ENCODE data around the gene ZDHHC8.

Gene ZDHHC8

GRCh38 chr22:20180245-20180630, 48.6 kb downstream of the ZDHHC8 start:
- Histone ChIP-seq H3K27me3 (ENCODE audit: insufficient read depth, poor library complexity, severe bottlenecking) (no peaks in the 10 kb centered on the region), H3K4me3 (replicated peaks; ENCODE audit: insufficient read depth, low read length) (no peak overlapping the region), H3K27ac (replicated peaks) (no peak overlapping the region)
- TF ChIP-seq CTCF (IDR thresholded peaks at IDR 0.05; ENCODE audit: insufficient read depth, low read length), result no peak
- TF ChIP-seq, protein P1, sequence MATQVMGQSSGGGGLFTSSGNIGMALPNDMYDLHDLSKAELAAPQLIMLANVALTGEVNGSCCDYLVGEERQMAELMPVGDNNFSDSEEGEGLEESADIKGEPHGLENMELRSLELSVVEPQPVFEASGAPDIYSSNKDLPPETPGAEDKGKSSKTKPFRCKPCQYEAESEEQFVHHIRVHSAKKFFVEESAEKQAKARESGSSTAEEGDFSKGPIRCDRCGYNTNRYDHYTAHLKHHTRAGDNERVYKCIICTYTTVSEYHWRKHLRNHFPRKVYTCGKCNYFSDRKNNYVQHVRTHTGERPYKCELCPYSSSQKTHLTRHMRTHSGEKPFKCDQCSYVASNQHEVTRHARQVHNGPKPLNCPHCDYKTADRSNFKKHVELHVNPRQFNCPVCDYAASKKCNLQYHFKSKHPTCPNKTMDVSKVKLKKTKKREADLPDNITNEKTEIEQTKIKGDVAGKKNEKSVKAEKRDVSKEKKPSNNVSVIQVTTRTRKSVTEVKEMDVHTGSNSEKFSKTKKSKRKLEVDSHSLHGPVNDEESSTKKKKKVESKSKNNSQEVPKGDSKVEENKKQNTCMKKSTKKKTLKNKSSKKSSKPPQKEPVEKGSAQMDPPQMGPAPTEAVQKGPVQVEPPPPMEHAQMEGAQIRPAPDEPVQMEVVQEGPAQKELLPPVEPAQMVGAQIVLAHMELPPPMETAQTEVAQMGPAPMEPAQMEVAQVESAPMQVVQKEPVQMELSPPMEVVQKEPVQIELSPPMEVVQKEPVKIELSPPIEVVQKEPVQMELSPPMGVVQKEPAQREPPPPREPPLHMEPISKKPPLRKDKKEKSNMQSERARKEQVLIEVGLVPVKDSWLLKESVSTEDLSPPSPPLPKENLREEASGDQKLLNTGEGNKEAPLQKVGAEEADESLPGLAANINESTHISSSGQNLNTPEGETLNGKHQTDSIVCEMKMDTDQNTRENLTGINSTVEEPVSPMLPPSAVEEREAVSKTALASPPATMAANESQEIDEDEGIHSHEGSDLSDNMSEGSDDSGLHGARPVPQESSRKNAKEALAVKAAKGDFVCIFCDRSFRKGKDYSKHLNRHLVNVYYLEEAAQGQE (IDR thresholded peaks at IDR 0.05; ENCODE audit: insufficient replicate concordance, low read depth), result no peak
- TF ChIP-seq GABPA (IDR thresholded peaks at IDR 0.05; ENCODE audit: low read depth), result no peak
- no peak for TF ChIP-seq POLR2AphosphoS5 (IDR thresholded peaks at IDR 0.05; ENCODE audit: low read depth)
- DNase-seq (ENCODE audit: low read depth in 1 of 2, low spot score in 1 of 2), result no peak

- no peak overlapping the region for H3K4me3 ChIP-seq (replicated peaks; ENCODE audit: insufficient read depth, low read length)
- no peaks in the 10 kb centered on the region for H3K27me3 ChIP-seq (ENCODE audit: insufficient read depth, poor library complexity, severe bottlenecking)
- no peak overlapping the region for H3K27ac ChIP-seq (replicated peaks)
- DNase-seq (ENCODE audit: low read depth in 1 of 2, low spot score in 1 of 2), result no peak
- no peak for TF ChIP-seq GABPA (IDR thresholded peaks at IDR 0.05; ENCODE audit: low read depth)
- no peak for TF ChIP-seq SPI1 (IDR thresholded peaks at IDR 0.05; ENCODE audit: borderline replicate concordance, low read depth)
- TF ChIP-seq CTCF (IDR thresholded peaks at IDR 0.05; ENCODE audit: insufficient read depth, low read length), result no peak
- TF ChIP-seq, protein P1 (IDR thresholded peaks at IDR 0.05; ENCODE audit: insufficient replicate concordance, low read depth), result no peak
Measured at GRCh38 chr22:20180640-20181039, 49.0 kb downstream of the ZDHHC8 start.

GRCh38 chr22:20181194-20181883, 49.7 kb downstream of the ZDHHC8 start:
- Histone ChIP-seq H3K27me3 (ENCODE audit: insufficient read depth, poor library complexity, severe bottlenecking) (no peaks in the 10 kb centered on the region), H3K4me3 (replicated peaks; ENCODE audit: insufficient read depth, low read length) (no peak overlapping the region), H3K27ac (replicated peaks) (no peak overlapping the region)
- no peak for DNase-seq (ENCODE audit: low read depth in 1 of 2, low spot score in 1 of 2)
- TF ChIP-seq POLR2AphosphoS5 (IDR thresholded peaks at IDR 0.05; ENCODE audit: low read depth) (no peak), CTCF (IDR thresholded peaks at IDR 0.05; ENCODE audit: insufficient read depth, low read length) (no peak), SPI1 (IDR thresholded peaks at IDR 0.05; ENCODE audit: borderline replicate concordance, low read depth) (no peak), GABPA (IDR thresholded peaks at IDR 0.05; ENCODE audit: low read depth) (no peak)
- TF ChIP-seq, protein P1 (IDR thresholded peaks at IDR 0.05; ENCODE audit: insufficient replicate concordance, low read depth), result no peak

All from HL-60 (cell line).